Activated gamma-delta T cell treated with anti-CD3 and anti-CD28 coated beads, Interleukin-2, amount 50 U/mL, for 16 hours (primary cell): ENCODE data around the gene CHURC1.

Experiments used
- DNase-seq: peaks from one replicate; pipeline ENCODE4 v3.0.0-alpha.2; 2020; ENCODE audit warnings: low read depth

The CHURC1 gene

DNA sequence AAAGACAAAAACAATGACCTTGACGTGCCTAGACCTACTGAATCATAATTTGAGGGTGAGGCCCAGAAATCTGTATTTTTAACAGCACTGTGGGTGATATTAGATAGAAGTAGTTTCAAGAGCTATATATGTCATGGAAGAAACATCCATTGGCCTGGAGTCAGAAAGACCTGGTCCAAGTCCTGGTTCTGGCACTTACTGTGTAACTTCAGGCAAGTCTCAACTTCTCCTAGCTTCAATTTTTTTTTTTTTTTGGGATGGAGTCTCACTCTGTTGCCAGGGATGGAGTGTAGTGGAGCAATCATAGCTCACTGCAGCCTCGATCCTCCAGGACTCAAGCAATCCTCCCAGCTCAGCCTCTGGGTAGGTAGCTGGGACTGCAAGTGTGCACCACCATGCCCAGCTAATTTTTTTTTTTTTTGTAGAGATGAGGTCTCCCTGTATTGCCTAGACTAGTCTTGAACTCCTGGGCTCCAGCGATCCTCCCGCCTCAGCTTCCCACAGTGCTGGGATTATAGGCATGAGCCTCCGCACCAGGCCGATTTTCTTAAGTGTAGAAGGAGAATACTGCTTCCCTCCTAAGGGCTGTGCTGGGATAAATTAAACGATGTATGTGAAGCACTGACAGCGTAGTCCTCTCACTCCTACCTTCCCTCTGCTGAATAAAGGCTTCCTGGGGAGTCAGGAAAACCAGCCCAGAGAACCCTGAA lies 42.6 kb downstream of the CHURC1 start:
- no peak for DNase-seq

GRCh38 chr14:64958201-64958600 lies 43.9 kb downstream of the CHURC1 start:
- DNase-seq: no peak

DNA sequence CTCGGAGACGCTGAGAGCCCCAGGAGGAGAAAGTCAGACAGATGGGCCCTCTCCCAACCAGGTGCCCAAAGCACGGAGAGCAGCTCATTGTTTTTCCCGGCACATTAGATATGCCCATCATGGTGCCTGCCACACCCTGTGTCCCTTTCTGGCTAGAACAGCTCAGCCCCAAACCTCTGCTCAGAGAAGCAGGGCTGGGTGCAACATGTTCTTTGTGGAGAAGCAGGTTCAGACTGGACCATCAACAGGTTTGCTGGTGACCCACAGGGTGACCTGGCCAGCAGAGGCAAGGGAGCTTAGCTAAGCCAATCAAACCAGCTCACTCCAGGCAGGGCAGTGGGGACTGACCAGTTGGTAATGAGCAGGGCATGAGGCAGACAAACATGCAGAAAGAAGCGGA lies 44.5 kb downstream of the CHURC1 start:
- no peak for DNase-seq

DNA sequence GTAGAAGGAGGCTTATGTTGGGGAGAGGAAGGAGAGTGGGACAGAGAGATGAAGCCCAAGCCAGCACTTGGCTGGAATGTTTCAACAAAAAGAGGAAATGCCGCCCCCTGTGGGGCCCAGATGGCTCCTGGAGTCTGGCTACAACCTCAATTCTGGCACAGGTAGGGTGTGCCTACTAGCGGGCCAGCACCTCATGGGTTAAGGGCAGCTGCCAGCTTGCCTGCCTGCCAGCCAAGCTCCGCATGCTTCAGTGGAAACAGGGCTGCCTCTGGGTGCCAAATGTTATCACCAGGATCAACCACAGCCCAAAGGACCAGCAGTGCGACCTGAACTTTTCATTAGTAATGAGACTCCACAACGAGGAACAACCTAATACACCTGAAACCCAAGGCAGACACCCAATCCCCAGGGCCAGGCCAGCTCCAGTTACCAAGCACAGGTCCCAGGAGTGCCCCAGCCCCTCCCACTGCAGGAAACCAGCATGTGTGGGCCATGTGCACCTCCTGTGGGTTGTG lies 46.6 kb downstream of the CHURC1 start:
- DNase-seq: no peak

- DNase-seq: no peak
These were observed 49.4 kb downstream of the CHURC1 start for GRCh38 chr14:64963611-64964010.

- no peak for DNase-seq
These were observed 51.2 kb downstream of the CHURC1 start for GRCh38 chr14:64965356-64966000.

DNA sequence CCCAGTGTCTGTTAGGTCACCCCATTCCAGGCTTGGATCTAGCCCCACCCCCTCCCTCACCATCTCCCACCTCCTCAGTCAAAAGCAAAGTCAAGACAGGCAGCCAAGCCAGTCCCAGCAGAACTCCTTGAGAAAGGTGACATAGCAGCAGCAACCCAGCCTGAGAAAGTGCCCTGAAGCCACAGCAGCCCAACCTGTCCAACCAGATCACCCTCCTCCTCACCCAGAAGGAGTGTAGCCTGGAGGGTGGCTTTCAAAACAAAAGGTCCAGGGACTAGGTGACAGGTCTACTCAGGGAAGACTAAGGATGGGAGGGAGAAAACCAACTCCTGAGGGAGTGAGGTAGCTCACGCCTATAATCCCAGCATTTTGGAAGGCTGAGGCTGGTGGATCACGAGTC lies 52.7 kb downstream of the CHURC1 start:
- no peak for DNase-seq

DNA sequence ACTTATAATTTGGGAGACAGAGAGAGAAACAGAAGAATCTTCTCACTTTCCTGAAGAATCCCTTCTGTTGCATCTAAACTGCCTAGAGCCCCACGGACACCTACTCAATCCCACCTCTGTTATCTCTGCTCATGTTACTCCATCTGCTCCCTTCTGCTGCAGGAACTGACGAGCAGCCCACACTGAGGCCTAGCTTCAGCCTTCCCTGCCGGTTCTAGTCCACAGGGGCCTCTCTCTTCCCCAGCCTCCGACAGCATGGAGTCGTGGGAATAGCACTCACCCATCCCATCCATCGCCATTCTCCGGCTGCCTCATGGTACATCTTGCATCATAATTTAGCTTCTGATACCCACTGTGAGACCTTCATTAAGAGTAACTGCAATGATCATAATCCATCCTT lies 53.9 kb downstream of the CHURC1 start:
- no peak for DNase-seq

GRCh38 chr14:64968651-64969050 lies 54.4 kb downstream of the CHURC1 start:
- no peak for DNase-seq

GRCh38 chr14:64970041-64970440 lies 55.8 kb downstream of the CHURC1 start:
- DNase-seq: no peak

DNA sequence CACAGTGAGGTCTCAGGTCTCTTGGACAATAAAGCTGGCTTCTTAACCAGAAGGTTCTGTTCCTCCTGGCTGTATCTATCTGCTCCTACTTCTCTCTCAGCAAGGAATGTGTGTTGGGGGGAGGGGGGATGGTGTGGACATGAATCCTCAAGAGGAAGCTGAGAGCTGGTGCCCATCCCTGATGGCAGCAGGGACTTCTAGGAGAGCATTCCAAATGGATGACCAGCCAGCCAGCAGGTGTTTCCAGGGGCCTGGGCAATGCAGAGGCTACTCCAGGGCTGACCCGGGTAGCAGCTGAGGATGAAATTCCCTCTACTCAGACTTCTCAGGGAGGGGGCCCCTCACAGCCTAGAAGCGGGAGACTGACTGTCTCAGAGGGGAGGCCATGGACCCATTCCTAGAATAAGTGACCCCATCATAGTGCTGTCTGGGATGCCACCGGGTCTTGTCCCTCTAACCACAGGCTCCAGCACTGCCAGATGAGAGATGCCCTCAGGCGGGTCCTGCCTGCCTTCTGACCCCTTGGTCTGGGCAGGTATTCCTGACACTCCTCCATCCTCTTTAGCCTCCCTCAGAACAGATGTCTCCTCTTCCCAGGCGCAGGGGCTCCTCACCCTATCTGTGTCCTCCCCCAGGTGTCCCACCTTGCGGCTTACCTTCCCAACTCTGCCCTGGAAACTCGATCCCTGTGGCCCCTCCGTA lies 56.7 kb downstream of the CHURC1 start:
- no peak for DNase-seq

GRCh38 chr14:64971491-64971942 lies 57.3 kb downstream of the CHURC1 start:
- DNase-seq: no peak

GRCh38 chr14:64971943-64972791 lies 57.9 kb downstream of the CHURC1 start, which contains the start of gene RAB15:
Gene RAB15, minus strand, starts transcription at chr14:64972336. Its CDS starts 260 bp downstream, at chr14:64972076.
- peak; percentile 24 for DNase-seq

DNA sequence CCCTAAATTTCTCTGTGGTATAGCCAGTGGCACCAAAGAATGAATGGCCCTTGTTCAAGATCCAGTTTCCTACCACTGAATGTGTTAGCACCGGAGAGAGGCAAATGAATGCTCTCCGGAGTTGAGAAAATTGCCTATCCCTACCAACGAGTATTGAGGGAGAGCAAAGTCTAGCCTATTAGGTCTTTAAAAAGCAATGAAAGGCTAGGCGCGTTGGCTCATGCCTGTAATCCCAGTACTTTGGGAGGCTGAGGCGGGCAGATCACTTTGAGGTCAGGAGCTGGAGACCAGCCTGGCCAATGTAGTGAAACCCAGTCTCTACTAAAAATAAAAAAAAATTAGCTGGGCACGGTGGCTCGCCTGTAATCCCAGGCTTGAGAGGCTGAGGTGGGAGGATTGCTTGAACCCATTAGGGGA lies 58.8 kb downstream of the CHURC1 start:
- DNase-seq: no peak

GRCh38 chr14:64973826-64974225 lies 59.6 kb downstream of the CHURC1 start:
- no peak for DNase-seq

DNA sequence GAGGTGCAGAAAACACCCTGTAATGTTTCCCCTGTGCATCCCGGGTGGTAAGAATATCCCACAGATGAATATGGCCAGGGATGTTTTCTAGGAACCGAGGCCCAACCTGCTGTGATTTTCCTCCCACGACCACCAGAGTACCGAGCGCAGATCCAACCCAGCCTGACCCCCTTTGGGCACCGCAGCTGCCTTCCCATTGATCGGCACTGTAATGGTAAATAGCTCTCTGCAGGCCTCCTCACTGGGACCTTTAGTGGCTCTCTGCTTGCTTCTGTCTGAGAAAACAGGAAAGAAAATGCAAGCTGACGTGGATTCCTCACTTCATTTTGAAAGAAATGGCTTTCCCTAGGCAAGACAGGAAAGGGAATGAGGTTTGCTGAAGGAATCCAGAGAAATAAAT lies 60.3 kb downstream of the CHURC1 start:
- no peak for DNase-seq

GRCh38 chr14:64979336-64980074 lies 65.2 kb downstream of the CHURC1 start:
- DNase-seq: no peak

- no peak for DNase-seq
These were observed 69.4 kb downstream of the CHURC1 start for GRCh38 chr14:64983439-64984310.
